H1 (cell line): Measurements from ENCODE around the gene STK32A. TPM values are rescaled to one million over a fixed set of nuclear protein-coding genes. Genes with fewer than 3 reads are reported as not detected.

ENCODE experiments used
- CEBPB ChIP-seq: IDR thresholded peaks from 2 replicates; pipeline ENCODE4 v1.6.1; 2012; ENCODE audit warnings: low read depth, low read length
- TCF12 ChIP-seq: IDR thresholded peaks from 2 replicates; pipeline ENCODE4 v1.6.1; 2011; ENCODE audit warnings: low read depth, mild to moderate bottlenecking, low read length
- polyA plus RNA-seq, 7 experiments: library from polyadenylated mRNA; depleted of rRNA in 3 of 7; stranded (reverse) in 5 of 7; unstranded in 2 of 7; fragments of >200 nt in 5 of 7; fragments of 200-250 nt in 2 of 7; gene quantifications; 1 replicate in 5 of 7; 2 replicates in 1 of 7; 4 replicates in 1 of 7; pipeline versions ENCODE4 v1.2.1 to v1.2.3, GENCODE V29; 2011 to 2013; ENCODE audit warnings: missing spikeins in 2 of 7, mixed read lengths in 2 of 7
- total RNA-seq: library from RNA; stranded (reverse); fragmentation: NEBNext Ultra II Directional; extraction: Animal tissue kit (Norgen Biotek cat#: 25700); gene quantifications from 2 replicates; pipeline ENCODE4 v1.2.1, GENCODE V29; 2021
- TF ChIP-seq, protein P1 (sequence below): fragments of 300-600 bp; sonication (generic); IDR thresholded peaks from 2 replicates; pipeline ENCODE4 v1.7.1; 2012; ENCODE audit warnings: low read length, moderate library complexity, mild to moderate bottlenecking, inconsistent platforms; ENCODE audit not compliant: insufficient replicate concordance

The STK32A gene
- total and polyA plus RNA-seq, 2 of the 8 experiments (the other 6 are each of a cell fraction or from before 2014, with no cell fraction given) = 1.3 to 2.5 TPM

DNA sequence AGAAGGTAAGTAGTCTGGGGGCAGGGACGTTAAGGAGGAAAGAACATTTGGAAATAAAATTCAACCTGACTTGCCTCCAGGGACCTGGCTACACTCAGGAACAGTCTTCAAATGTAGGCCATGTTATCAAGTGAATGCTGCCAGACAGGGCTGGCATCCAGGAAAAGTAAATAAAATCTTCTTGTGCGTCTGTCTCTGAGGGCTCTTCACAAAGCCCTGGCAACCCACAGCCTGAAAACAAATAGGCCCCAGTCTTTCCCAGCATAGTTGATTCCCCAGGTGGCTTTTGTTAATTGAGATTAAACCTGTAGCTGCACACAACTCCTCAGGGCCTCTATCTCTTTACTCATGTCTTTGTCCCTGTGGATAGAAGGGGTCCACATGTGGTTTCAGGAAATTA, 55.4 kb downstream of the STK32A start (continued):
- TF ChIP-seq, protein P1, sequence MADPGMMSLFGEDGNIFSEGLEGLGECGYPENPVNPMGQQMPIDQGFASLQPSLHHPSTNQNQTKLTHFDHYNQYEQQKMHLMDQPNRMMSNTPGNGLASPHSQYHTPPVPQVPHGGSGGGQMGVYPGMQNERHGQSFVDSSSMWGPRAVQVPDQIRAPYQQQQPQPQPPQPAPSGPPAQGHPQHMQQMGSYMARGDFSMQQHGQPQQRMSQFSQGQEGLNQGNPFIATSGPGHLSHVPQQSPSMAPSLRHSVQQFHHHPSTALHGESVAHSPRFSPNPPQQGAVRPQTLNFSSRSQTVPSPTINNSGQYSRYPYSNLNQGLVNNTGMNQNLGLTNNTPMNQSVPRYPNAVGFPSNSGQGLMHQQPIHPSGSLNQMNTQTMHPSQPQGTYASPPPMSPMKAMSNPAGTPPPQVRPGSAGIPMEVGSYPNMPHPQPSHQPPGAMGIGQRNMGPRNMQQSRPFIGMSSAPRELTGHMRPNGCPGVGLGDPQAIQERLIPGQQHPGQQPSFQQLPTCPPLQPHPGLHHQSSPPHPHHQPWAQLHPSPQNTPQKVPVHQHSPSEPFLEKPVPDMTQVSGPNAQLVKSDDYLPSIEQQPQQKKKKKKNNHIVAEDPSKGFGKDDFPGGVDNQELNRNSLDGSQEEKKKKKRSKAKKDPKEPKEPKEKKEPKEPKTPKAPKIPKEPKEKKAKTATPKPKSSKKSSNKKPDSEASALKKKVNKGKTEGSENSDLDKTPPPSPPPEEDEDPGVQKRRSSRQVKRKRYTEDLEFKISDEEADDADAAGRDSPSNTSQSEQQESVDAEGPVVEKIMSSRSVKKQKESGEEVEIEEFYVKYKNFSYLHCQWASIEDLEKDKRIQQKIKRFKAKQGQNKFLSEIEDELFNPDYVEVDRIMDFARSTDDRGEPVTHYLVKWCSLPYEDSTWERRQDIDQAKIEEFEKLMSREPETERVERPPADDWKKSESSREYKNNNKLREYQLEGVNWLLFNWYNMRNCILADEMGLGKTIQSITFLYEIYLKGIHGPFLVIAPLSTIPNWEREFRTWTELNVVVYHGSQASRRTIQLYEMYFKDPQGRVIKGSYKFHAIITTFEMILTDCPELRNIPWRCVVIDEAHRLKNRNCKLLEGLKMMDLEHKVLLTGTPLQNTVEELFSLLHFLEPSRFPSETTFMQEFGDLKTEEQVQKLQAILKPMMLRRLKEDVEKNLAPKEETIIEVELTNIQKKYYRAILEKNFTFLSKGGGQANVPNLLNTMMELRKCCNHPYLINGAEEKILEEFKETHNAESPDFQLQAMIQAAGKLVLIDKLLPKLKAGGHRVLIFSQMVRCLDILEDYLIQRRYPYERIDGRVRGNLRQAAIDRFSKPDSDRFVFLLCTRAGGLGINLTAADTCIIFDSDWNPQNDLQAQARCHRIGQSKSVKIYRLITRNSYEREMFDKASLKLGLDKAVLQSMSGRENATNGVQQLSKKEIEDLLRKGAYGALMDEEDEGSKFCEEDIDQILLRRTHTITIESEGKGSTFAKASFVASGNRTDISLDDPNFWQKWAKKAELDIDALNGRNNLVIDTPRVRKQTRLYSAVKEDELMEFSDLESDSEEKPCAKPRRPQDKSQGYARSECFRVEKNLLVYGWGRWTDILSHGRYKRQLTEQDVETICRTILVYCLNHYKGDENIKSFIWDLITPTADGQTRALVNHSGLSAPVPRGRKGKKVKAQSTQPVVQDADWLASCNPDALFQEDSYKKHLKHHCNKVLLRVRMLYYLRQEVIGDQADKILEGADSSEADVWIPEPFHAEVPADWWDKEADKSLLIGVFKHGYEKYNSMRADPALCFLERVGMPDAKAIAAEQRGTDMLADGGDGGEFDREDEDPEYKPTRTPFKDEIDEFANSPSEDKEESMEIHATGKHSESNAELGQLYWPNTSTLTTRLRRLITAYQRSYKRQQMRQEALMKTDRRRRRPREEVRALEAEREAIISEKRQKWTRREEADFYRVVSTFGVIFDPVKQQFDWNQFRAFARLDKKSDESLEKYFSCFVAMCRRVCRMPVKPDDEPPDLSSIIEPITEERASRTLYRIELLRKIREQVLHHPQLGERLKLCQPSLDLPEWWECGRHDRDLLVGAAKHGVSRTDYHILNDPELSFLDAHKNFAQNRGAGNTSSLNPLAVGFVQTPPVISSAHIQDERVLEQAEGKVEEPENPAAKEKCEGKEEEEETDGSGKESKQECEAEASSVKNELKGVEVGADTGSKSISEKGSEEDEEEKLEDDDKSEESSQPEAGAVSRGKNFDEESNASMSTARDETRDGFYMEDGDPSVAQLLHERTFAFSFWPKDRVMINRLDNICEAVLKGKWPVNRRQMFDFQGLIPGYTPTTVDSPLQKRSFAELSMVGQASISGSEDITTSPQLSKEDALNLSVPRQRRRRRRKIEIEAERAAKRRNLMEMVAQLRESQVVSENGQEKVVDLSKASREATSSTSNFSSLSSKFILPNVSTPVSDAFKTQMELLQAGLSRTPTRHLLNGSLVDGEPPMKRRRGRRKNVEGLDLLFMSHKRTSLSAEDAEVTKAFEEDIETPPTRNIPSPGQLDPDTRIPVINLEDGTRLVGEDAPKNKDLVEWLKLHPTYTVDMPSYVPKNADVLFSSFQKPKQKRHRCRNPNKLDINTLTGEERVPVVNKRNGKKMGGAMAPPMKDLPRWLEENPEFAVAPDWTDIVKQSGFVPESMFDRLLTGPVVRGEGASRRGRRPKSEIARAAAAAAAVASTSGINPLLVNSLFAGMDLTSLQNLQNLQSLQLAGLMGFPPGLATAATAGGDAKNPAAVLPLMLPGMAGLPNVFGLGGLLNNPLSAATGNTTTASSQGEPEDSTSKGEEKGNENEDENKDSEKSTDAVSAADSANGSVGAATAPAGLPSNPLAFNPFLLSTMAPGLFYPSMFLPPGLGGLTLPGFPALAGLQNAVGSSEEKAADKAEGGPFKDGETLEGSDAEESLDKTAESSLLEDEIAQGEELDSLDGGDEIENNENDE = peak; percentile 31
- TF ChIP-seq TCF12 (0 out of 2 replicates have a peak, but pooled peaks have one; percentile 38), CEBPB (no peak)
